ENCODE results near the gene S100A2. TPM values are rescaled to one million over a fixed set of nuclear protein-coding genes. Genes with fewer than 3 reads are reported as not detected.

Gene S100A2
- total RNA-seq, 6 experiments from 2014 or later, result 7.4 to 12.5 (median 10.4) TPM

DNA sequence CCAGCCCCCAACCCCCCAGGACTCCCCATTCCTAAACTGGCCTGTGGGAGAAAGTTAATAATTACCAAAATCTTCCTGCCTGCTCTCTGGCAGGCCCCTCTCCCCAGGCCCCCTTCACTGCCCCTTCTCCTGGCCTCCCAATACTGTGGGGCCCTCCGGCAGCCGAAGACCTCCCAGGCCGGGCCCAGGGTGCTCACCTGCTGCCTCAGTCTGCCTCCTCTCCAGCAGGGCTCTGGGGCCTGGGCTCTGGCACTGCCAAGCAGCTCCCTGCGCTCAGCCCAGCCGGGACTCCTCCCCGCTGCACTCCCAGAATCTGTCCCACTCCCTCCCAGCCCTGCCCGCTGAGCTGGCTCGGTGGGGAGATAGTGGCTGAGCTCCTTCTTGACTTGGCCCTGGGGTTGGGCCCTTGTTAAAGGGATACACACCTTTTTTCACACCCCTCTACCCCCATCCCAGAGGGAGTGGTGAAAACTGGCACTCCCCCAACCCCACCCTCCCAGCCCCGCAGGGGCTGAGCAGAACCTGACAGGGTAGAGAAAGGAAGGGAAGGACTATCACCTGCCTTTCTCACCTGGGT is 47.2 kb upstream of the S100A2 start, which contains the start of gene S100A16:
Gene S100A16, minus strand, starts transcription at position 383 of the 577 bp plus-strand sequence. CDS start 4,986 bp downstream, outside the sequence.
- Mint-ChIP-seq H3K4me1 (ENCODE audit: low read depth) (peaks cover 75% of the 10 kb centered on the region), H3K9me3 (no peaks in the 10 kb centered on the region)

DNA sequence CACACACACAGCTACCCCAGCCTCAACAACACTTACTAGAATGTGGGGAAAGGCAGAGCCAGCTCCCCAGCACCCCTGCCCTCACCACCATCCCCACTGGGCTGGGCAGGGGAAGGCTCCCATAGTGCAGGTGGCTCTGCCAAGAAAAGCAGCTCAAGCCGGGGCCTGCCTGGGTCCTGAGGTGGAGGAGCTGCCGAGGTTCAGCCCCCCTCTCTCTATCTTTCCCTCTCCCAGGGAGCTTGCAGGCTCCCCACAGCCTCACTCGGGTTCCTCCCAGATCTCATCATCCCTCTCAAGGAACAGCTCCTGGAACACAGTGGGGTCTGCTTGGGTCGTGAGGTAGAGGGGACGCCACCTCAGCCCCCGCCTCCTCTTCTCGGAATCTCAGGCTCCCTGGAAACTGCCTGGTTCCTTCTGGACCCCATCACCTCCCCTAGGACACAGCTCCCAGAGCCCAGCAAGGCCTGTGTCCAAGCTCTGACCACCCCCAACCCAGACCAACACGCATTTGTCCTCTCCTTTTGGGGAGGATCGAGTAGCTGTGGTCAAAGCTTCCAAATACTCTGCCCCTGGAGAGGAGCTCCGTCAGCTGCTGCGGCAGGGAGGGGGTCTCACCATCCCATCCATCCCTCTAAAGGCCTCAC is 46.6 kb upstream of the S100A2 start:
- no peaks in the 10 kb centered on the region for H3K9me3 Mint-ChIP-seq
- peaks cover 71% of the 10 kb centered on the region for H3K4me1 Mint-ChIP-seq (ENCODE audit: low read depth)
- peaks cover 23% of the 10 kb centered on the region for H3K36me3 Mint-ChIP-seq (ENCODE audit: low read depth)
- peak overlapping the region; percentile 96 for H3K27ac Mint-ChIP-seq
- H3K27me3 Mint-ChIP-seq (ENCODE audit: insufficient read depth), result peaks cover 4% of the 10 kb centered on the region
- H3K4me3 Mint-ChIP-seq, result peak overlapping the region; percentile 96
- DNase-seq, result no peak
- TF ChIP-seq, protein P1, sequence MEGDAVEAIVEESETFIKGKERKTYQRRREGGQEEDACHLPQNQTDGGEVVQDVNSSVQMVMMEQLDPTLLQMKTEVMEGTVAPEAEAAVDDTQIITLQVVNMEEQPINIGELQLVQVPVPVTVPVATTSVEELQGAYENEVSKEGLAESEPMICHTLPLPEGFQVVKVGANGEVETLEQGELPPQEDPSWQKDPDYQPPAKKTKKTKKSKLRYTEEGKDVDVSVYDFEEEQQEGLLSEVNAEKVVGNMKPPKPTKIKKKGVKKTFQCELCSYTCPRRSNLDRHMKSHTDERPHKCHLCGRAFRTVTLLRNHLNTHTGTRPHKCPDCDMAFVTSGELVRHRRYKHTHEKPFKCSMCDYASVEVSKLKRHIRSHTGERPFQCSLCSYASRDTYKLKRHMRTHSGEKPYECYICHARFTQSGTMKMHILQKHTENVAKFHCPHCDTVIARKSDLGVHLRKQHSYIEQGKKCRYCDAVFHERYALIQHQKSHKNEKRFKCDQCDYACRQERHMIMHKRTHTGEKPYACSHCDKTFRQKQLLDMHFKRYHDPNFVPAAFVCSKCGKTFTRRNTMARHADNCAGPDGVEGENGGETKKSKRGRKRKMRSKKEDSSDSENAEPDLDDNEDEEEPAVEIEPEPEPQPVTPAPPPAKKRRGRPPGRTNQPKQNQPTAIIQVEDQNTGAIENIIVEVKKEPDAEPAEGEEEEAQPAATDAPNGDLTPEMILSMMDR (IDR thresholded peaks at IDR 0.05), result no peak

More for the DNA sequence above, 47.2 kb upstream of the S100A2 start, which contains the start of gene S100A16:
- Mint-ChIP-seq H3K27me3 (ENCODE audit: insufficient read depth) (peaks cover 4% of the 10 kb centered on the region), H3K4me3 (peak within 1 kb of the TSS; percentile 96), H3K36me3 (ENCODE audit: low read depth) (peaks cover 23% of the 10 kb centered on the region), H3K27ac (peak within 1 kb of the TSS; percentile 96)
- TF ChIP-seq, protein P1 (IDR thresholded peaks at IDR 0.05), result no peak
- peak; percentile 62 for DNase-seq

DNA sequence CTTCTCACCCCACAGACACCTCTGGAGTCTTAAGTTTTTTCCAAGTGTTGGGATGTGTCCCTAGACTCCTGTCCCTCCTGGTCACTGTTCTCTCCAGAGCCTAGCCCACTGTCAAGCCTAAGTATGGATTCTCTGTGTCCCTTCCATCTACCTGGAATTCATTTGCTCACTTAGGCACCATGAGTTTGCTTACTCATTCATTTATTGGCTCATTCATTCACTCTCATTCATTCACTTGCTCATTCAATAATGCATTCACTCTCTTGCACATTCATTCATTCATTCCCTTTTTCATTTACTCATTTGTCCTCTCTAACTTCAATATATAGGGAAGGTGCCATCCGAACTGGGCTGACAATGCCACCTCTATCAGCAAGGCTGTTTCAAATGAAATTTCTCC is 45.7 kb upstream of the S100A2 start:
- H3K4me1 Mint-ChIP-seq (ENCODE audit: low read depth), result peaks cover 63% of the 10 kb centered on the region
- TF ChIP-seq, protein P1 (IDR thresholded peaks at IDR 0.05), result no peak
- H3K9me3 Mint-ChIP-seq, result no peaks in the 10 kb centered on the region
- H3K27ac Mint-ChIP-seq, result peak overlapping the region; percentile 96
- peak overlapping the region; percentile 96 for H3K4me3 Mint-ChIP-seq
- peaks cover 23% of the 10 kb centered on the region for H3K36me3 Mint-ChIP-seq (ENCODE audit: low read depth)
- peaks cover 3% of the 10 kb centered on the region for H3K27me3 Mint-ChIP-seq (ENCODE audit: insufficient read depth)
- DNase-seq, result no peak

DNA sequence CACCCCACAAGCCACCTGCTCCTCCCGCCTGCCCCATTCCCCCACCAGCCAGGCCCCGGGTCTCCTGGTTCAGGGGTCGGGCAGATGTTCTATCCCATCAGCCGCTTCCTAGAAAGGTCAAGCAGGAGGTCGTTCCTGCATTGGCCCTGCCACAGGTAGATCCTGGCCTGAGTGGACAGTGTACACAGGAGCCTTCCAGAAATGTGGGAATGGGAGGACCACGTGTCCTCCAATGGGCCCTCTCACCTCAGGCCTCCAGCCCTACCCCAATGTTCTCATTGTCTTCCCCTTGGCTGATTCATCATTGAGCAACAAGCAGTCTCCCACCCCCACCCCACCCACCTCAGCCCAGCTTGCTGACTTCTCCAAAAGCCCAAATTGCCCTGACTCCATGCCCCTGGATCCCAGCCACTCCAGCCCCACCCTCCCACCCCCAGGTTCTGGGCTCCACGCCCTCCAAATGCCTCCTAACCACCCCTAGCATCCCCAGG is 45.2 kb upstream of the S100A2 start:
- Mint-ChIP-seq H3K36me3 (ENCODE audit: low read depth) (peaks cover 23% of the 10 kb centered on the region), H3K27ac (peak overlapping the region; percentile 96), H3K4me1 (ENCODE audit: low read depth) (peaks cover 59% of the 10 kb centered on the region), H3K27me3 (ENCODE audit: insufficient read depth) (peaks cover 3% of the 10 kb centered on the region), H3K4me3 (peak overlapping the region; percentile 96), H3K9me3 (no peaks in the 10 kb centered on the region)
- no peak for DNase-seq
- TF ChIP-seq, protein P1 (IDR thresholded peaks at IDR 0.05), result no peak

DNA sequence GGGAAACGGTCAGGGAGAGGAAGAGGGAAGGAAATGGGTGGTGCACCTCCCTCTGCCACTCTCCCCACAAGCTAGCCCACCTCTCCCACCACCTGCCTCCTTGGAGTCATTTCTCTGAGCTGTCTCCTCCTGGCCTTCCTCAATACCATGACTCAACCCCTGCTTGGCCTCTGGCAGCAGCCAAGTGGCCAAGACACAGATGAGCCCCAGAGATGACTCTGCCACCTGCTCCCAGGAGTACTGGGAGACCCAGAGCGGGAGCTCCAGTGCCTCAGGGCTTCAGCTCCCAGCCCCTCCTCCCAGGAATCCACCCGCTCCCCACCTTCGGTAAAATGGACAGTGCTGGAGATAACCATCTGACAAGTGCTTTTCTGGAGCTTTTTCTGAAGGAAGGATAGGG is 44.7 kb upstream of the S100A2 start:
- peak; percentile 51 for DNase-seq
- Mint-ChIP-seq H3K27ac (peak overlapping the region; percentile 96), H3K4me1 (ENCODE audit: low read depth) (peaks cover 59% of the 10 kb centered on the region), H3K4me3 (peak overlapping the region; percentile 96), H3K27me3 (ENCODE audit: insufficient read depth) (peaks cover 3% of the 10 kb centered on the region), H3K36me3 (ENCODE audit: low read depth) (peaks cover 24% of the 10 kb centered on the region), H3K9me3 (no peaks in the 10 kb centered on the region)
- TF ChIP-seq, protein P1 (IDR thresholded peaks at IDR 0.05), result no peak

Data from HFFc6 (cell line).